CD4-positive, alpha-beta memory T cell (primary cell): ENCODE data around the gene ZNF385A. TPM values are rescaled to one million over a fixed set of nuclear protein-coding genes. Genes with fewer than 3 reads are reported as not detected.

Experiments
- CTCF ChIA-PET: fragments of 350-600 bp; sonication (Branson Sonifier 250); formaldehyde crosslinking; loops from one replicate; lab custom pipeline; 2021; ENCODE audit warnings: inconsistent platforms; ENCODE audit not compliant: partially characterized antibody; lab: Charles Lee
- POLR2A ChIA-PET: fragments of 350-600 bp; sonication (Branson Sonifier 250); formaldehyde crosslinking; loops from one replicate; lab custom pipeline; 2021; ENCODE audit not compliant: partially characterized antibody; lab: Charles Lee
- DNase-seq, 5 donors: peaks; one replicate each; pipeline versions ENCODE4 v3.0.0 to v3.0.0-alpha.2; 2020 to 2022; ENCODE audit warnings: mixed read lengths in 1 of 5
- H3K27ac ChIP-seq: one replicate; pipeline ENCODE4 v1.7.0; 2013; ENCODE audit warnings: low read depth, low read length
- H3K27me3 ChIP-seq: 2 replicates; pipeline ENCODE4 v1.7.0; 2013; ENCODE audit warnings: mild to moderate bottlenecking, low read length, moderate library complexity; ENCODE audit not compliant: insufficient read depth
- H3K36me3 ChIP-seq: 2 replicates; pipeline ENCODE4 v1.7.0; 2013; ENCODE audit warnings: mild to moderate bottlenecking, low read length, moderate library complexity; ENCODE audit not compliant: insufficient read depth
- H3K4me1 ChIP-seq: 2 replicates; pipeline ENCODE4 v1.7.0; 2013; ENCODE audit warnings: mild to moderate bottlenecking, low read length, moderate library complexity; ENCODE audit not compliant: insufficient read depth
- H3K4me3 ChIP-seq, 2 donors: one replicate each; pipeline ENCODE4 v1.7.0; 2013; ENCODE audit warnings: low read length in 2 of 2, mild to moderate bottlenecking in 1 of 2
- H3K9me3 ChIP-seq, 2 donors: one replicate each; pipeline ENCODE4 v1.7.0; 2013; ENCODE audit warnings: low read length in 2 of 2, control low read depth in 1 of 2; ENCODE audit not compliant: control insufficient read depth in 1 of 2
- H3K27ac Mint-ChIP-seq, 7 donors: one replicate each; pipeline ENCODE4 v1.8.0; 2020 to 2021; ENCODE audit warnings: mixed read lengths in 7 of 7, mild to moderate bottlenecking in 6 of 7, inconsistent platforms in 3 of 7, moderate library complexity in 3 of 7
- H3K27me3 Mint-ChIP-seq, 2 donors: one replicate each; pipeline ENCODE4 v1.8.0; 2020 to 2021; ENCODE audit warnings: mixed read lengths in 2 of 2
- H3K36me3 Mint-ChIP-seq, 2 donors: one replicate each; pipeline ENCODE4 v1.8.0; 2020 to 2021; ENCODE audit warnings: mixed read lengths in 2 of 2, inconsistent platforms in 1 of 2, mild to moderate bottlenecking in 1 of 2
- H3K4me1 Mint-ChIP-seq, 4 donors: one replicate each; pipeline ENCODE4 v1.8.0; 2020 to 2021; ENCODE audit warnings: mixed read lengths in 4 of 4, mild to moderate bottlenecking in 1 of 4
- H3K4me3 Mint-ChIP-seq, 8 donors: one replicate each; pipeline ENCODE4 v1.8.0; 2020 to 2021; ENCODE audit warnings: mixed read lengths in 8 of 8, mild to moderate bottlenecking in 7 of 8, moderate library complexity in 6 of 8, inconsistent platforms in 3 of 8
- H3K9me3 Mint-ChIP-seq, 8 donors: one replicate each; pipeline ENCODE4 v1.8.0; 2020 to 2021; ENCODE audit warnings: mixed read lengths in 8 of 8, mild to moderate bottlenecking in 5 of 8, inconsistent platforms in 3 of 8, moderate library complexity in 1 of 8
- intact Hi-C: fragments of 100-400 bp; cut with micrococcal nuclease; formaldehyde crosslinking; loops from one replicate; pipeline ENCODE4 v1.15.1; 2023
- polyA plus RNA-seq, 2 donors: library from polyadenylated mRNA; unstranded; fragments of 300-500 nt; fragmentation: Illumina TruSeq; gene quantifications; one replicate each; pipeline ENCODE4 v1.2.3, GENCODE V29; 2021
- total RNA-seq, 2 experiments: library from RNA; stranded (reverse); gene quantifications; one replicate each; pipeline ENCODE4 v1.2.3, GENCODE V29; 2021

The ZNF385A gene
- total and polyA plus RNA-seq, 4 experiments from 2014 or later: 1.8 to 2.1 TPM; not detected in 2

GRCh38 chr12:54390176-54390667 is 5.7 kb upstream of the ZNF385A start:
- H3K36me3 Mint-ChIP-seq: peaks cover 10 to 16% of the 10 kb centered on the region in 2 donors
- Histone ChIP-seq H3K4me3 (no peak overlapping the region), H3K36me3 (peaks cover 6% of the 10 kb centered on the region), H3K27me3 (no peaks in the 10 kb centered on the region), H3K27ac (no peak overlapping the region), H3K9me3 (no peaks in the 10 kb centered on the region), H3K4me1 (peaks cover 39% of the 10 kb centered on the region)
- DNase-seq: no peak
- peaks cover 24 to 50% (median 27%) of the 10 kb centered on the region in 4 donors for H3K4me1 Mint-ChIP-seq
- intact Hi-C loops: no loop called here
- CTCF ChIA-PET: interaction anchor here (0.7 to 4.3 kb wide), 4 partner anchors 10 to 49 kb away, joined by 3 to 26 read pairs (median 14); no protein-coding TSS in a partner anchor
- H3K4me3 Mint-ChIP-seq: peak overlapping the region in 6 of 8 donors; percentile 6 to 83 (median 52)
- H3K27me3 Mint-ChIP-seq: no peaks in the 10 kb centered on the region
- peak overlapping the region in 5 of 7 donors; percentile 42 to 90 (median 69) for H3K27ac Mint-ChIP-seq
- POLR2A ChIA-PET: no interaction called here
- H3K9me3 Mint-ChIP-seq: no peaks in the 10 kb centered on the region

DNA sequence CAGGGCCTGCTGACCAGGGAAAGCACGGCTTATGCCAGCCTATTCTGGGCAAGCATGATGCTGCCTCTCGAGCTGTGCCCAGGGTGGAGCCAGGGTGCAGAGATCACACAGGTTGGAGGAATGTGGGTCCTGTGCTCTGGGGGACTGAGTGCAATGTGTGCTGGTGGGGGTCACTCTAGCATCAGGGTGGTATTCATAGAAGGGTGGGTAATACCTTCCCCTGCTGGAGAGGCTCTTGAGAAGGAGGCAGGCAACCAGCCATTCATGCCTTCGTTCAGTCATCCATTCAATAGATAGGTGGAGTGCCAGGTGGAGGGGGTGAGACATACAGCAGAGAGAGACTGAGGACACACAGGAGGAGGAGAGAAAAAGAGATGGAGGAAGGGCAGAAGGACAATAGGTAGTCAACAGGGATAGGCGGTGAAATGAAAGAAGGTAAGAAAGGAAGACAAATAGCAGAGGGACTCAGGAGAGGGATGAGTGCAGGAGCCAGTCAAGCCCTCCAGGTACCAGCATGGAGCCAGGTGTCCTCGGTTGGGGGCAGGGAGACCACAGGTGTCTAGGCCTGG is 5.2 kb upstream of the ZNF385A start:
- H3K9me3 Mint-ChIP-seq: no peaks in the 10 kb centered on the region

GRCh38 chr12:54389134-54389508 is 4.6 kb upstream of the ZNF385A start:
- Histone ChIP-seq H3K27ac (no peak overlapping the region), H3K36me3 (no peaks in the 10 kb centered on the region), H3K4me1 (peaks cover 34% of the 10 kb centered on the region), H3K27me3 (no peaks in the 10 kb centered on the region), H3K9me3 (no peaks in the 10 kb centered on the region), H3K4me3 (no peak overlapping the region)
- no peaks in the 10 kb centered on the region for H3K9me3 Mint-ChIP-seq
- H3K36me3 Mint-ChIP-seq: peaks cover 4 to 5% of the 10 kb centered on the region in 2 donors
- peaks cover 18 to 39% (median 21%) of the 10 kb centered on the region in 4 donors for H3K4me1 Mint-ChIP-seq
- H3K27ac Mint-ChIP-seq: peak overlapping the region in 1 of 7 donors; percentile 69
- H3K4me3 Mint-ChIP-seq: no peak overlapping the region
- intact Hi-C loops: no loop called here
- no peaks in the 10 kb centered on the region for H3K27me3 Mint-ChIP-seq
- DNase-seq: no peak
- ChIA-PET CTCF (no interaction called here), POLR2A (no interaction called here)

More for the DNA sequence above, 5.2 kb upstream of the ZNF385A start:
- no peaks in the 10 kb centered on the region for H3K9me3 ChIP-seq
- ChIA-PET POLR2A (no interaction called here), CTCF (interaction anchor here (1.5 to 4.3 kb wide), 2 partner anchors 10 to 49 kb away, joined by 8 to 26 read pairs; no protein-coding TSS in a partner anchor)
- H3K27ac ChIP-seq: no peak overlapping the region
- H3K4me3 ChIP-seq: no peak overlapping the region
- peak overlapping the region; percentile 6 to 84 (median 52) for H3K4me3 Mint-ChIP-seq
- H3K36me3 ChIP-seq: peaks cover under 1% of the 10 kb centered on the region
- H3K4me1 Mint-ChIP-seq: peaks cover 24 to 45% (median 25%) of the 10 kb centered on the region in 4 donors
- H3K27me3 Mint-ChIP-seq: no peaks in the 10 kb centered on the region
- DNase-seq: no peak
- peak overlapping the region; percentile 42 to 90 (median 74) for H3K27ac Mint-ChIP-seq
- peaks cover 5 to 11% of the 10 kb centered on the region in 2 donors for H3K36me3 Mint-ChIP-seq
- intact Hi-C loops: no loop called here
- peaks cover 39% of the 10 kb centered on the region for H3K4me1 ChIP-seq
- no peaks in the 10 kb centered on the region for H3K27me3 ChIP-seq

DNA sequence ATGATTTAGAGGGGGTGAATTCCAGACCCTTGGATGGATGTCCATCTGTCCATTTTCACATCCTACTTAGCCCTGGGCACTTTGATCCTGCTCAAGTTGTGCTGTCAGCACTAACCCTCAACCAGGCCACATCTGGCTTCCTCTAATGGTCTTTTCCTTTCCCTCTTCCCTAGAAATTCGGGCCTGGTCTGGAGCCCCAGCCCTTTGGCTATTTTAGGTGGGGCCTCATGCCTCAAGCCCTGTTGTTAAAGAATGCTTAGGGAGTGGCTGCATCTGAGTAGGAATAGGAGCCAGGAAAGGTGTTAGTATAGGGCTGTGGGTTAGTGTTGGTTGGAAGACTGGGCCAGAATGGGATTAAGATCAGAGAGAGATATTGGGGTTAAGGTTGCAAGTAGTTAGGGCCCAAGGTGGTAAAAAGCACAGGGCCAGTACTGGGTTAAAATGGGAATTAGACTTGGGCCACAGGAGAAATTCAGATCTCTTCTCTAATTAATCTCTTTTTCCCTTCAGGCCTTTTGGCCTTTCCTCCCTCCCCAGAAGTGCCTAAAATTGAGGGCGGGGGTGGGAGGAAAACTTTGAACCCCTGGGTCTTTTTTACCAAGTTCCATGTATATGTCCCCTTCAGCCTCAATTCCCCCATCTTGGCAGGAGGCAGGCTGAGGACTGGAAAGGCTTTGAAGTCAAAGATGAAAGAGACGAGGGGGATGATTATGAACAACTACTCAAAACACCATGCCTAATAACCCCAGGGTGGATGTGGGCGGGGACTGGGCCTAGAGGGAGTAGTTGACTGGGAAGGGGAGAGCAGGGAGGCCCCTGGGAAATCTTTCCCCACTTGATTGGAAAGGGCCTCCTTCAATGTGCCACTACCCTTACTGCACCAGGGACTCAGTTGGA is 4.0 kb upstream of the ZNF385A start:
- H3K27ac ChIP-seq: no peak overlapping the region

DNA sequence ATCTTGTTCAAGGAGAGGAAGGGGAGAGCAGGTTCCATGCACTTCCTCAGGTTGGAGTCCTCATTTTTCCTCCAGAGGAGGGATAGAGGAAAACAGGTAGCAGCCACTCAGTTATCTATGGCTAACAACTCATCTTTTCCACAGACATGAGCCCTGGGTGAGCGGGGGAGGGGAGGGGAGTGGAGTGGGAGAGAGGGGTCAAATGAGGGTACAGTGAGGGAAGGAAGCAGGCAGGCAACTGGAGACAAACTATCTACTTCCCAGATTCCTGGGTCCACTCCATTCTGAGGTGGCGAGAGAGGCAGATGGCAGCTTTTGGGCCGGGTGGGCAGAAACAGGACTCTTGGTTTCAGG is 2.6 kb upstream of the ZNF385A start:
- intact Hi-C loops: no loop called here
- no peaks in the 10 kb centered on the region for H3K9me3 ChIP-seq
- ChIA-PET POLR2A (interaction anchor here (1.0 kb wide), 1 partner anchor 18 kb away, joined by 3 read pairs; no protein-coding TSS in a partner anchor), CTCF (interaction anchor here (1.0 to 10.3 kb wide), 6 partner anchors 8 to 136 kb away, joined by 3 to 108 read pairs (median 4); no protein-coding TSS in a partner anchor)
- H3K27me3 ChIP-seq: no peaks in the 10 kb centered on the region
- no peak for DNase-seq
- H3K27ac Mint-ChIP-seq: peak overlapping the region in 3 of 7 donors; percentile 31 to 32 (median 32)
- H3K36me3 Mint-ChIP-seq: peaks cover 4% of the 10 kb centered on the region in 2 donors
- H3K36me3 ChIP-seq: no peaks in the 10 kb centered on the region
- peaks cover 7 to 24% (median 14%) of the 10 kb centered on the region in 4 donors for H3K4me1 Mint-ChIP-seq
- H3K4me1 ChIP-seq: peaks cover 16% of the 10 kb centered on the region
- H3K27me3 Mint-ChIP-seq: no peaks in the 10 kb centered on the region
- no peak overlapping the region for H3K4me3 ChIP-seq
- H3K4me3 Mint-ChIP-seq: no peak overlapping the region
- H3K27ac ChIP-seq: no peak overlapping the region
- no peaks in the 10 kb centered on the region for H3K9me3 Mint-ChIP-seq

More for the DNA sequence above, 4.0 kb upstream of the ZNF385A start:
- Histone ChIP-seq H3K27me3 (no peaks in the 10 kb centered on the region), H3K4me3 (no peak overlapping the region), H3K36me3 (no peaks in the 10 kb centered on the region), H3K9me3 (no peaks in the 10 kb centered on the region), H3K4me1 (peaks cover 27% of the 10 kb centered on the region)
- intact Hi-C loops: no loop called here
- H3K36me3 Mint-ChIP-seq: peaks cover 4% of the 10 kb centered on the region in 2 donors
- H3K9me3 Mint-ChIP-seq: no peaks in the 10 kb centered on the region
- H3K4me3 Mint-ChIP-seq: peak overlapping the region in 1 of 8 donors; percentile 16
- CTCF ChIA-PET: interaction anchor here (0.9 to 10.3 kb wide), 6 partner anchors 9 to 51 kb away, joined by 3 to 108 read pairs (median 4); no protein-coding TSS in a partner anchor
- DNase-seq: no peak
- H3K27me3 Mint-ChIP-seq: no peaks in the 10 kb centered on the region
- H3K4me1 Mint-ChIP-seq: peaks cover 14 to 33% (median 15%) of the 10 kb centered on the region in 4 donors
- POLR2A ChIA-PET: no interaction called here
- H3K27ac Mint-ChIP-seq: peak overlapping the region in 5 of 7 donors; percentile 3 to 91 (median 60)

- no peak overlapping the region for H3K4me3 Mint-ChIP-seq
- Histone ChIP-seq H3K4me3 (no peak overlapping the region), H3K9me3 (no peaks in the 10 kb centered on the region), H3K27ac (no peak overlapping the region), H3K27me3 (no peaks in the 10 kb centered on the region), H3K4me1 (peaks cover 11% of the 10 kb centered on the region), H3K36me3 (no peaks in the 10 kb centered on the region)
- H3K9me3 Mint-ChIP-seq: no peaks in the 10 kb centered on the region
- no peaks in the 10 kb centered on the region for H3K27me3 Mint-ChIP-seq
- H3K27ac Mint-ChIP-seq: peak overlapping the region in 4 of 7 donors; percentile 31 to 50 (median 32)
- no peak for DNase-seq
- no peaks in the 10 kb centered on the region for H3K36me3 Mint-ChIP-seq
- peaks cover 2 to 19% (median 9%) of the 10 kb centered on the region in 4 donors for H3K4me1 Mint-ChIP-seq
- CTCF ChIA-PET: interaction anchor here (0.8 to 10.3 kb wide), 7 partner anchors 7 to 135 kb away, joined by 3 to 108 read pairs (median 4); no protein-coding TSS in a partner anchor
- intact Hi-C loops: no loop called here
- POLR2A ChIA-PET: interaction anchor here (1.0 kb wide), 1 partner anchor 18 kb away, joined by 3 read pairs; no protein-coding TSS in a partner anchor
Observed at GRCh38 chr12:54386403-54387113, 2.0 kb upstream of the ZNF385A start.
